Kidney (tissue), 2 donors: ENCODE data around the gene PRKD3. TPM values are rescaled to one million over a fixed set of nuclear protein-coding genes. Genes with fewer than 3 reads are reported as not detected.

Experiments
- polyA plus RNA-seq: library from polyadenylated mRNA; stranded (reverse); fragments of 350-450 nt; fragmentation: Illumina TruSeq; extraction: RNeasy Lipid Tissue Mini Kit (QIAGEN cat#74804); gene quantifications from one replicate; pipeline ENCODE4 v1.2.3, GENCODE V29; 2014; ENCODE audit warnings: low read depth, low replicate concordance; ENCODE audit not compliant: insufficient read depth
- total RNA-seq: library from RNA; stranded (reverse); fragmentation: NEBNext Ultra II Directional; extraction: Animal tissue kit (Norgen Biotek cat#: 25700); gene quantifications from one replicate; pipeline ENCODE4 v1.2.1, GENCODE V29; 2021
- donor health status: DM: yes; HTN: yes; CAD: no.

Gene PRKD3
- total and polyA plus RNA-seq, 2 donors from 2014 or later: 7.1 to 45.7 TPM

Other genes starting within 250 kb of the PRKD3 start
- 20.5 TPM for gene HEATR5B, start 240.5 kb downstream of the PRKD3 start, total RNA-seq
- 4.4 TPM for gene HEATR5B, start 240.5 kb downstream of the PRKD3 start, polyA plus RNA-seq
- 6.0 TPM for gene GPATCH11, start 240.3 kb downstream of the PRKD3 start, total RNA-seq
- gene GPATCH11, start 240.3 kb downstream of the PRKD3 start, polyA plus RNA-seq: 3.3 TPM
- gene EIF2AK2, start 167.9 kb downstream of the PRKD3 start, total RNA-seq: 37.6 TPM
- 6.4 TPM for gene EIF2AK2, start 167.9 kb downstream of the PRKD3 start, polyA plus RNA-seq
- not detected for gene SULT6B1, start 136.2 kb downstream of the PRKD3 start, total RNA-seq
- gene SULT6B1, start 136.2 kb downstream of the PRKD3 start, polyA plus RNA-seq: not detected
- gene CEBPZOS, start 128.3 kb downstream of the PRKD3 start, total RNA-seq: 38.3 TPM
- gene CEBPZOS, start 128.3 kb downstream of the PRKD3 start, polyA plus RNA-seq: 60.7 TPM
- 55.9 TPM for gene CEBPZ, start 93.2 kb downstream of the PRKD3 start, total RNA-seq
- gene CEBPZ, start 93.2 kb downstream of the PRKD3 start, polyA plus RNA-seq: 45.5 TPM
- gene NDUFAF7, start 93.2 kb downstream of the PRKD3 start, total RNA-seq: 15.1 TPM
- gene NDUFAF7, start 93.2 kb downstream of the PRKD3 start, polyA plus RNA-seq: 13.1 TPM
- gene QPCT, start 19.8 kb upstream of the PRKD3 start, total RNA-seq: 16.6 TPM
- 10.4 TPM for gene QPCT, start 19.8 kb upstream of the PRKD3 start, polyA plus RNA-seq